H1 (cell line): ENCODE data around the gene ERG28. TPM values are rescaled to one million over a fixed set of nuclear protein-coding genes. Genes with fewer than 3 reads are reported as not detected.

Source experiments
- CTCF ChIA-PET: fragments of 300-600 bp; sonication (Branson Sonifier 250); formaldehyde crosslinking; loops from one replicate; lab custom pipeline; 2021; ENCODE audit not compliant: partially characterized antibody; lab: Charles Lee
- POLR2A ChIA-PET: fragments of 300-600 bp; sonication (Branson Sonifier 250); formaldehyde crosslinking; loops from one replicate; lab custom pipeline; 2021; ENCODE audit warnings: inconsistent platforms; ENCODE audit not compliant: partially characterized antibody; lab: Charles Lee
- DNase-seq, 2 experiments: peaks; one replicate each; pipeline versions ENCODE4 v3.0.0 to v3.0.0-alpha.2; 2010 to 2022; ENCODE audit warnings: low spot score in 2 of 2, low read depth in 1 of 2, mixed read lengths in 1 of 2
- FAIRE-seq: peaks from 2 replicates; lab custom pipeline; 2011; peaks lifted over from hg19 to GRCh38; lab: Jason Lieb, UNC
- H2AFZ ChIP-seq: 2 replicates; pipeline ENCODE4 v1.8.1; 2012; ENCODE audit warnings: low read length, inconsistent platforms
- H2AK5ac ChIP-seq: 2 replicates; pipeline ENCODE4 v1.6.1; 2013; ENCODE audit warnings: low read depth, low read length
- H2BK120ac ChIP-seq: replicated peaks from 2 replicates; pipeline ENCODE3; 2013; ENCODE audit warnings: low read depth, low read length, inconsistent platforms
- H2BK12ac ChIP-seq: 2 replicates; pipeline ENCODE4 v1.6.1; 2013; ENCODE audit warnings: low read depth, low read length
- H2BK15ac ChIP-seq: 2 replicates; pipeline ENCODE4 v1.6.1; 2013; ENCODE audit warnings: low read length
- H2BK20ac ChIP-seq: 2 replicates; pipeline ENCODE4 v1.6.1; 2013; ENCODE audit warnings: low read length
- H2BK5ac ChIP-seq: 2 replicates; pipeline ENCODE4 v1.6.1; 2013; ENCODE audit warnings: low read depth, low read length
- H3K14ac ChIP-seq: 2 replicates; pipeline ENCODE4 v1.6.1; 2013; ENCODE audit warnings: inconsistent platforms; ENCODE audit not compliant: insufficient read length
- H3K18ac ChIP-seq: 2 replicates; pipeline ENCODE4 v1.6.1; 2013; ENCODE audit warnings: low read length; ENCODE audit errors: extremely low read depth
- H3K23ac ChIP-seq: 2 replicates; pipeline ENCODE4 v1.6.1; 2013; ENCODE audit warnings: inconsistent platforms; ENCODE audit not compliant: insufficient read length
- H3K23me2 ChIP-seq: 2 replicates; pipeline ENCODE4 v1.6.1; 2013; ENCODE audit warnings: low read depth, low read length
- H3K27ac ChIP-seq: 2 replicates; pipeline ENCODE4 v1.6.1; 2011; ENCODE audit warnings: low read depth, low read length, inconsistent platforms
- H3K27me3 ChIP-seq, 4 experiments: replicated peaks in 1 of 4; 1 replicate in 1 of 4; 2 replicates in 3 of 4; pipeline versions ENCODE4 v1.6.1 to v1.8.1; 2011 to 2013; ENCODE audit warnings: low read length in 3 of 4, mild to moderate bottlenecking in 3 of 4, inconsistent platforms in 2 of 4, mixed read lengths in 2 of 4, moderate library complexity in 1 of 4; ENCODE audit not compliant: control insufficient read depth in 3 of 4, insufficient read depth in 3 of 4; ENCODE audit errors: extremely low read depth in 1 of 4
- H3K36me3 ChIP-seq, 4 experiments: 2 replicates each; pipeline versions ENCODE4 v1.6.1 to v1.8.1; 2011 to 2013; ENCODE audit warnings: mild to moderate bottlenecking in 4 of 4, low read length in 3 of 4, moderate library complexity in 2 of 4, control low read depth in 1 of 4, inconsistent platforms in 1 of 4; ENCODE audit not compliant: insufficient read depth in 4 of 4, control insufficient read depth in 2 of 4
- H3K4ac ChIP-seq: replicated peaks from 2 replicates; pipeline ENCODE3; 2013; ENCODE audit warnings: low read length, low read depth, mixed read lengths, inconsistent platforms; ENCODE audit not compliant: insufficient read length
- H3K4me1 ChIP-seq, 4 experiments: replicated peaks in 1 of 4; 1 replicate in 1 of 4; 2 replicates in 3 of 4; pipeline versions ENCODE4 v1.6.1 to v1.8.1; 2011 to 2013; ENCODE audit warnings: low read length in 3 of 4, inconsistent platforms in 2 of 4, mixed read lengths in 1 of 4; ENCODE audit not compliant: insufficient read depth in 4 of 4, control insufficient read depth in 3 of 4
- H3K4me2 ChIP-seq, 2 experiments: 2 replicates each; pipeline versions ENCODE4 v1.6.1 to v1.8.1; 2011 to 2013; ENCODE audit warnings: low read depth in 2 of 2, low read length in 2 of 2, control low read depth in 1 of 2, inconsistent platforms in 1 of 2, mild to moderate bottlenecking in 1 of 2; ENCODE audit not compliant: insufficient read depth in 1 of 2
- H3K4me3 ChIP-seq, 4 experiments: fragments of 200-600, 300-600 bp in 1 of 4; sonication (generic), shearing (Covaris generic), sonication (Bioruptor Twin) in 1 of 4; 2 replicates each; pipeline versions ENCODE4 v1.5.1 to v1.8.1; 2011 to 2016; ENCODE audit warnings: low read length in 4 of 4, low read depth in 3 of 4, control low read depth in 2 of 4, inconsistent platforms in 2 of 4, mild to moderate bottlenecking in 2 of 4, mixed read lengths in 1 of 4, moderate library complexity in 1 of 4; ENCODE audit not compliant: insufficient read depth in 2 of 4; ENCODE audit errors: extremely low read depth in 1 of 4
- H3K56ac ChIP-seq: replicated peaks from 2 replicates; pipeline ENCODE3; 2013; ENCODE audit warnings: low read depth, mild to moderate bottlenecking, mixed read lengths, low read length, inconsistent platforms; ENCODE audit not compliant: insufficient read length
- H3K79me1 ChIP-seq: 2 replicates; pipeline ENCODE4 v1.6.1; 2013; ENCODE audit warnings: low read depth, low read length, control low read depth
- H3K79me2 ChIP-seq, 2 experiments: 2 replicates each; pipeline versions ENCODE4 v1.6.1 to v1.8.1; 2012 to 2013; ENCODE audit warnings: low read length in 2 of 2, mild to moderate bottlenecking in 2 of 2, inconsistent platforms in 1 of 2; ENCODE audit not compliant: insufficient read depth in 2 of 2, control insufficient read depth in 1 of 2
- H3K9ac ChIP-seq, 4 experiments: replicated peaks in 1 of 4; 1 replicate in 1 of 4; 2 replicates in 3 of 4; pipeline versions ENCODE4 v1.6.1 to v1.8.1; 2011 to 2013; ENCODE audit warnings: low read depth in 3 of 4, low read length in 3 of 4, control low read depth in 2 of 4, mild to moderate bottlenecking in 2 of 4, moderate library complexity in 2 of 4, inconsistent platforms in 1 of 4; ENCODE audit errors: extremely low read depth in 1 of 4
- H3K9me3 ChIP-seq, 2 experiments: 2 replicates each; pipeline versions ENCODE4 v1.6.1 to v1.8.1; 2012 to 2013; ENCODE audit warnings: mild to moderate bottlenecking in 2 of 2, moderate library complexity in 2 of 2, control low read depth in 1 of 2, inconsistent platforms in 1 of 2, low read depth in 1 of 2, low read length in 1 of 2, mixed read lengths in 1 of 2; ENCODE audit not compliant: insufficient read depth in 2 of 2
- H4K20me1 ChIP-seq, 2 experiments: replicated peaks in 1 of 2; 2 replicates each; pipeline versions ENCODE3 to v1.8.1; 2011 to 2013; ENCODE audit warnings: inconsistent platforms in 2 of 2, low read length in 2 of 2, mild to moderate bottlenecking in 1 of 2; ENCODE audit not compliant: insufficient read depth in 2 of 2, control insufficient read depth in 1 of 2
- H4K5ac ChIP-seq: 2 replicates; pipeline ENCODE4 v1.6.1; 2013; ENCODE audit warnings: low read length, low read depth, mixed read lengths, inconsistent platforms; ENCODE audit not compliant: insufficient read length
- H4K8ac ChIP-seq: 2 replicates; pipeline ENCODE4 v1.8.0; 2013; ENCODE audit warnings: mild to moderate bottlenecking, moderate library complexity, low read length, inconsistent platforms; ENCODE audit not compliant: insufficient read depth; ENCODE audit errors: extremely low read depth
- H4K91ac ChIP-seq: replicated peaks from 2 replicates; pipeline ENCODE3; 2013; ENCODE audit warnings: low read length, mixed read lengths, inconsistent platforms; ENCODE audit not compliant: insufficient read length
- GABPA ChIP-seq: IDR thresholded peaks from 2 replicates; pipeline ENCODE4 v1.6.1; 2011; ENCODE audit warnings: mild to moderate bottlenecking, low read length, moderate library complexity, borderline replicate concordance; ENCODE audit not compliant: insufficient read depth
- SP4 ChIP-seq: IDR thresholded peaks from 2 replicates; pipeline ENCODE4 v1.6.1; 2012; ENCODE audit warnings: low read length, inconsistent platforms
- TAF7 ChIP-seq: optimal IDR thresholded peaks from 2 replicates; pipeline ENCODE3; 2011; ENCODE audit warnings: low read depth, mild to moderate bottlenecking, inconsistent platforms, low read length, moderate library complexity, borderline replicate concordance
- WGBS, 2 experiments: shearing (Covaris generic) in 1 of 2; methylation state at CpG; one replicate each; pipeline versions ENCODE4 v1.1.6 to v1.1.7; 2013 to 2015; ENCODE audit warnings: low lambda C conversion rate in 2 of 2, mixed read lengths in 2 of 2, inconsistent platforms in 1 of 2, low coverage in 1 of 2, missing lambda C conversion rate in 1 of 2; ENCODE audit not compliant: insufficient replicate concordance in 2 of 2, insufficient coverage in 1 of 2, insufficient read length in 1 of 2; ENCODE audit errors: extremely low coverage in 1 of 2, missing lambda C conversion rate in 1 of 2; 5-methylcytosine and 5-hydroxymethylcytosine counted together
- polyA plus RNA-seq, 7 experiments: library from polyadenylated mRNA; depleted of rRNA in 3 of 7; stranded (reverse) in 5 of 7; unstranded in 2 of 7; fragments of >200 nt in 5 of 7; fragments of 200-250 nt in 2 of 7; gene quantifications; 1 replicate in 5 of 7; 2 replicates in 1 of 7; 4 replicates in 1 of 7; pipeline versions ENCODE4 v1.2.1 to v1.2.3, GENCODE V29; 2011 to 2013; ENCODE audit warnings: missing spikeins in 2 of 7, mixed read lengths in 2 of 7
- total RNA-seq: library from RNA; stranded (reverse); fragmentation: NEBNext Ultra II Directional; extraction: Animal tissue kit (Norgen Biotek cat#: 25700); gene quantifications from 2 replicates; pipeline ENCODE4 v1.2.1, GENCODE V29; 2021

The ERG28 gene
- total and polyA plus RNA-seq, 2 of the 8 experiments (the other 6 are each of a cell fraction or from before 2014, with no cell fraction given): 32.6 to 56.7 TPM

DNA sequence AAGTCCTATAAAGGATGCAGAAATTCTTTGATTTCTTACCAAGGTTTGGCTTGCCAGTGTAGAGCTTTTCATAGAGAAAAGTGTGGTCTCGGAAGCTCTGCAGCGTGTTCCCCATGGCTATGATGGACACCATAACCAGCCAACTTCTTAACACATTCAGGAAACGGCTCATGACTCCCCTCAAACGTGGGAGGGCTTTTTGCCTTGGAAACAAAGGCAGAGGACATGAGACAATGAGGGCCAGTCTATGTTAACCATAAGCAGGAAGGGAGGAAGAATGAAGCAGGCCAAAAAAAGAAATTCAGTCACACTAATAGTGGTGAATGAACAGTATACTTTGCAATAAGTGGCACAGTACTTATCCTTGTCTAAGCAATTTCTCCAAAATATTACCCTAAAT is 3.3 kb downstream of the ERG28 start:
- H3K27ac ChIP-seq: no peak overlapping the region
- whole genome bisulfite sequencing, 2 experiments: 93% methylated on average over 4 of the region's 4 CpGs; no CpG with 5 or more reads in 1 of the 2 experiments
- H3K79me1 ChIP-seq: peaks cover 8% of the 10 kb centered on the region; the same call in 1 of the 2 replicates
- H2BK12ac ChIP-seq: no peak overlapping the region
- TF ChIP-seq GABPA: no peak
- no peak for TF ChIP-seq SP4
- no peak for TF ChIP-seq TAF7
- no peak overlapping the region for H3K4me2 ChIP-seq
- FAIRE-seq (no peak), DNase-seq (no peak)
- no peak overlapping the region for H4K91ac ChIP-seq
- no peak overlapping the region for H3K4ac ChIP-seq
- no peak overlapping the region for H3K4me3 ChIP-seq
- H3K23ac ChIP-seq: no peak overlapping the region
- no peaks in the 10 kb centered on the region for H3K9me3 ChIP-seq
- peaks cover 0 to 2% (median 0%) of the 10 kb centered on the region in 4 experiments; a peak in 1 of 7 replicates for H3K4me1 ChIP-seq
- H4K8ac ChIP-seq: no peak overlapping the region
- no peak overlapping the region for H2BK15ac ChIP-seq
- H3K18ac ChIP-seq: no peak overlapping the region
- H2AFZ ChIP-seq: no peak overlapping the region
- peaks cover 6 to 26% (median 11%) of the 10 kb centered on the region in 4 experiments for H3K36me3 ChIP-seq
- H2BK120ac ChIP-seq: no peak overlapping the region
- CTCF ChIA-PET: interaction anchor here (0.6 to 13.7 kb wide), 12 partner anchors 11 to 133 kb away, joined by 3 to 348 read pairs (median 4); partner anchors contain the start of gene FLVCR2
- H4K5ac ChIP-seq: no peak overlapping the region
- no peak overlapping the region for H2BK20ac ChIP-seq
- no peak overlapping the region for H3K56ac ChIP-seq
- no peaks in the 10 kb centered on the region for H3K27me3 ChIP-seq
- POLR2A ChIA-PET: interaction anchor here (1.4 kb wide), 1 partner anchor 16 kb away, joined by 3 read pairs; no protein-coding TSS in a partner anchor
- no peak overlapping the region for H2BK5ac ChIP-seq
- 0 out of 2 replicates have a peak, but pooled peaks cover 6% of the 10 kb centered on the region for H3K23me2 ChIP-seq
- H3K9ac ChIP-seq: no peak overlapping the region
- no peak overlapping the region for H3K14ac ChIP-seq
- H2AK5ac ChIP-seq: no peak overlapping the region
- peaks cover 0 to 2% of the 10 kb centered on the region in 2 experiments for H4K20me1 ChIP-seq
- H3K79me2 ChIP-seq: peaks cover 0 to 32% of the 10 kb centered on the region in 2 experiments; a peak in 3 of 4 replicates
